HepG2 (cell line): Measurements from ENCODE around the gene NPAS2. TPM values are rescaled to one million over a fixed set of nuclear protein-coding genes. Genes with fewer than 3 reads are reported as not detected.
A peak's percentile ranks its signal among the peaks of the same experiment; 100 is the strongest.

Experiments
- ATAC-seq: fragments of 200-7000 bp; cut with Tn5 transposase; 3 replicates; pipeline ENCODE4 v1.9.1; 2020; ENCODE audit warnings: mild to moderate bottlenecking, moderate library complexity
- BruUV-seq: library from RNA; stranded (reverse); fragments of 400-500 nt; replicated peaks from 2 replicates; lab custom pipeline; 2021; lab: Mats Ljungman, UMichigan
- CTCF ChIA-PET: fragments of 300-600 bp; formaldehyde crosslinking; extraction: SDS; loops from one replicate; lab custom pipeline; 2021; ENCODE audit warnings: low total read pairs, inconsistent platforms, low intra/inter-chr PET ratio; lab: Yijun Ruan, JAX
- POLR2A ChIA-PET: fragments of 350-600 bp; sonication (Branson Sonifier 250); formaldehyde crosslinking; loops from one replicate; lab custom pipeline; 2020; ENCODE audit warnings: antibody characterized with exemption, inconsistent platforms; lab: Yijun Ruan, JAX
- DNase-seq: peaks from one replicate; pipeline ENCODE4 v3.0.0-alpha.2; 2015; ENCODE audit warnings: low spot score
- FAIRE-seq: peaks from 3 replicates; lab custom pipeline; 2011; peaks lifted over from hg19 to GRCh38; lab: Jason Lieb, UNC
- H2AFZ ChIP-seq: one replicate; pipeline ENCODE4 v1.6.1; 2011; ENCODE audit warnings: low read length, inconsistent platforms
- H3K27ac ChIP-seq: fragments of 300-600 bp; 3 replicates; pipeline ENCODE4 v1.8.0; 2011; ENCODE audit warnings: mixed run types, mild to moderate bottlenecking, mixed read lengths, low read length, inconsistent platforms; ENCODE audit not compliant: insufficient read depth; ENCODE audit errors: extremely low read length
- H3K27me3 ChIP-seq, 2 experiments: fragments of 200-600 bp in 1 of 2; 2 replicates in 1 of 2; 3 replicates in 1 of 2; pipeline versions ENCODE4 v1.6.0 to v1.8.0; 2011; ENCODE audit warnings: low read length in 2 of 2, mild to moderate bottlenecking in 2 of 2, moderate library complexity in 2 of 2, inconsistent platforms in 1 of 2; ENCODE audit not compliant: insufficient read depth in 2 of 2, control insufficient read depth in 1 of 2
- H3K36me3 ChIP-seq, 2 experiments: fragments of 200-600 bp in 1 of 2; replicated peaks in 1 of 2; 2 replicates in 1 of 2; 3 replicates in 1 of 2; pipeline versions ENCODE4 v1.5.1 to v1.8.0; 2011; ENCODE audit warnings: low read length in 2 of 2, inconsistent platforms in 1 of 2; ENCODE audit not compliant: insufficient read depth in 2 of 2, control insufficient read depth in 1 of 2
- H3K4me1 ChIP-seq: 2 replicates; pipeline ENCODE4 v1.5.1; 2012; ENCODE audit warnings: low read length, inconsistent platforms; ENCODE audit not compliant: insufficient read depth
- H3K4me2 ChIP-seq: 2 replicates; pipeline ENCODE4 v1.6.0; 2011; ENCODE audit warnings: low read depth, low read length, inconsistent platforms
- H3K4me3 ChIP-seq, 3 experiments: fragments of 200-600 bp in 1 of 3; sonication (generic), shearing (Covaris generic) in 1 of 3; replicated peaks in 1 of 3; 2 replicates each; pipeline ENCODE4 v1.5.1; 2011 to 2016; ENCODE audit warnings: low read length in 3 of 3, inconsistent platforms in 2 of 3, low read depth in 2 of 3, mild to moderate bottlenecking in 2 of 3, control low read depth in 1 of 3, mixed read lengths in 1 of 3; ENCODE audit not compliant: insufficient read depth in 1 of 3
- H3K79me2 ChIP-seq: one replicate; pipeline ENCODE4 v1.6.1; 2011; ENCODE audit warnings: low read length, inconsistent platforms; ENCODE audit not compliant: insufficient read depth
- H3K9ac ChIP-seq: 2 replicates; pipeline ENCODE4 v1.6.0; 2011; ENCODE audit warnings: mild to moderate bottlenecking, low read depth, low read length, inconsistent platforms; ENCODE audit not compliant: insufficient read depth
- H3K9me3 ChIP-seq: 2 replicates; pipeline ENCODE4 v1.5.1; 2012; ENCODE audit warnings: mild to moderate bottlenecking, low read length
- H4K20me1 ChIP-seq: 2 replicates; pipeline ENCODE4 v1.6.0; 2011; ENCODE audit warnings: inconsistent platforms, mild to moderate bottlenecking, low read length, moderate library complexity; ENCODE audit not compliant: insufficient read depth
- GATAD2A ChIP-seq: IDR thresholded peaks from 2 replicates; pipeline ENCODE4 v1.6.1; 2016
- HNF4A ChIP-seq: sonication (generic); formaldehyde crosslinking; IDR thresholded peaks from 2 replicates; pipeline ENCODE4 v1.4.0; 2020; ENCODE audit warnings: missing genetic modification reagents
- PLRG1 ChIP-seq: fragments of 450-650 bp; conservative IDR thresholded peaks from 2 replicates; pipeline ENCODE4 v1.6.1; 2016
- RFX5 ChIP-seq: IDR thresholded peaks from 2 replicates; pipeline ENCODE4 v1.6.1; 2011; ENCODE audit warnings: low read depth, low read length, improper control_type of control experiment
- ZFX ChIP-seq: sonication (generic); formaldehyde crosslinking; IDR thresholded peaks from 2 replicates; pipeline ENCODE4 v1.4.0; 2020; ENCODE audit warnings: mild to moderate bottlenecking, low read depth, missing genetic modification reagents, moderate library complexity
- ZMYM3 ChIP-seq: sonication (generic); formaldehyde crosslinking; IDR thresholded peaks from 2 replicates; pipeline ENCODE4 v1.5.1; 2020; ENCODE audit warnings: mild to moderate bottlenecking, missing genetic modification reagents
- ZNF292 ChIP-seq: sonication (generic); formaldehyde crosslinking; IDR thresholded peaks from 2 replicates; pipeline ENCODE4 v1.8.1; 2022; ENCODE audit warnings: mild to moderate bottlenecking, low read depth, missing genetic modification reagents, borderline replicate concordance
- ZNF460 ChIP-seq: sonication (generic); formaldehyde crosslinking; IDR thresholded peaks from 2 replicates; pipeline ENCODE4 v1.5.1; 2020; ENCODE audit warnings: missing genetic modification reagents, mild to moderate bottlenecking, borderline replicate concordance
- ZNF878 ChIP-seq: sonication (generic); formaldehyde crosslinking; IDR thresholded peaks from 2 replicates; pipeline ENCODE4 v1.8.1; 2023; ENCODE audit warnings: mild to moderate bottlenecking, missing genetic modification reagents, moderate library complexity
- WGBS: methylation state at CpG from one replicate; pipeline ENCODE4 v1.1.6; 2017; ENCODE audit warnings: low lambda C conversion rate; 5-methylcytosine and 5-hydroxymethylcytosine counted together
- in situ Hi-C: cut with HindIII; loops from 2 replicates; pipeline ENCODE4 v1.10.0; 2017; ENCODE audit warnings: low pct_unique_long_range_greater_than_20kb; ENCODE audit not compliant: extremely low pct_ligation_motif_present
- intact Hi-C: fragments of 100-400 bp; cut with micrococcal nuclease; formaldehyde crosslinking; loops from one replicate; pipeline ENCODE4 v1.10.0; 2022; ENCODE audit not compliant: unreplicated experiment
- polyA plus RNA-seq, 8 experiments: library from polyadenylated mRNA; depleted of rRNA in 3 of 8; stranded (reverse) in 7 of 8; unstranded in 1 of 8; fragments of >200 nt; fragmentation: Illumina TruSeq in 4 of 8; extraction: Trizol in 4 of 8; gene quantifications; 2 replicates each; pipeline versions ENCODE4 v1.2.1 to v1.2.3, GENCODE V29; 2011 to 2016; ENCODE audit warnings: low read depth in 4 of 8, missing spikeins in 1 of 8, mixed read lengths in 1 of 8; ENCODE audit not compliant: insufficient read depth in 1 of 8
- total RNA-seq, 5 experiments: library from RNA; depleted of rRNA; stranded (reverse); fragments of >200 nt; fragmentation: Illumina TruSeq; extraction: Trizol; gene quantifications; 2 replicates each; pipeline ENCODE4 v1.2.3, GENCODE V29; 2016; ENCODE audit warnings: low read depth in 1 of 5
- TF ChIP-seq, protein P1 (sequence below): sonication (generic); formaldehyde crosslinking; IDR thresholded peaks from 2 replicates; pipeline ENCODE4 v1.4.0; 2020; ENCODE audit warnings: mild to moderate bottlenecking, low read depth, missing genetic modification reagents
- TF ChIP-seq, protein P2 (sequence below): sonication (generic); formaldehyde crosslinking; IDR thresholded peaks from 2 replicates; pipeline ENCODE4 v1.4.0; 2020; ENCODE audit warnings: missing genetic modification reagents
- TF ChIP-seq, protein P3 (sequence below): sonication (generic); formaldehyde crosslinking; IDR thresholded peaks from 2 replicates; pipeline ENCODE4 v1.8.0; 2022; ENCODE audit warnings: low read depth, missing genetic modification reagents

Gene NPAS2
- total and polyA plus RNA-seq, 2 of the 13 experiments (the other 11 are each of a cell fraction or from before 2014, with no cell fraction given): 14.8 to 37.5 TPM

DNA sequence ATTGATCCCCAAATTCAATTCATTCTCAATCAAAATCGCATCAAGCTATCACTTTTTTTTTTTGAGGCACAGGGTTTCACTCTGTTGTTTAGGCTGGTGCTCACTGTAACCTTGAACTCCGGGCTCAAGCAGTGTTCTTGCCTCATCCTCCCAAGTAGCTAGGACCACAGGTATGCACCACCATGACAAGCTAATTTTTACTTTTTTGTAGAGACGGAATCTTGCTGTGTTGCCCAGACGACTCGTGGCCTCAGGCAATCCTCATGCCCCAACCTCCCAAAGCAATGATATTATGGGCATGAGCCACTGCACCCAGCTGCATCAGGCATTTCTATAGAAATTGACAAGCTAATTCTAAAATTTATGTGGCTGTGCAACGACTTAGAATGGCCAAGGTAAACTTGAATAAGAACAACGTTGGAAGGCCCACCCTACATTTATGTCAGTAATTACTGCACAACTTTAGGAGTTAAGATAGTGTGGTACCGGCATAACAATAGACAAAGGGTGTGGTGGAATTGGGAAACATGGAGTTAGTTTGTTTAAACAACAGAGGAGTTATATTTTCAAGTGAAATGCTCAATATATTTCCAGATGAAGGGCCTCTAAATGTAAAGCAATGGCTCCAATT lies 78.2 kb downstream of the NPAS2 start:
- H3K4me3 ChIP-seq: no peak overlapping the region
- H3K27me3 ChIP-seq: no peaks in the 10 kb centered on the region
- H3K4me1 ChIP-seq: peaks cover 56% of the 10 kb centered on the region
- BruUV-seq: no TSS peak
- in situ Hi-C loops: no loop called here
- FAIRE-seq: no peak
- POLR2A ChIA-PET: no interaction called here
- no peak for ATAC-seq
- no peak overlapping the region for H3K27ac ChIP-seq
- no peak for DNase-seq
- TF ChIP-seq HNF4A (CRISPR knock-in tag) (0 out of 2 replicates have a peak, but pooled peaks have one; percentile 20), GATAD2A (CRISPR knock-in tag) (peak; percentile 48; the same call in 1 of the 2 replicates), ZNF460 (CRISPR knock-in tag) (peak; percentile 80; the same call in 1 of the 2 replicates), ZMYM3 (CRISPR knock-in tag) (no peak)
- TF ChIP-seq, all 625 proteins: peak for 3
- WGBS: 91% methylated on average over 8 of the region's 8 CpGs
- Histone ChIP-seq H2AFZ (no peak overlapping the region), H3K9ac (no peak overlapping the region), H3K9me3 (no peaks in the 10 kb centered on the region), H3K36me3 (peaks cover 3 to 13% of the 10 kb centered on the region in 2 experiments; a peak in 2 of 5 replicates), H4K20me1 (peaks cover 10% of the 10 kb centered on the region; the same call in 1 of the 2 replicates), H3K79me2 (peaks cover 18% of the 10 kb centered on the region), H3K4me2 (no peak overlapping the region)
- CTCF ChIA-PET: no interaction called here
- intact Hi-C loops: loop anchor here (10.0 kb wide), 1 partner anchor 87 kb away; no protein-coding TSS in a partner anchor

DNA sequence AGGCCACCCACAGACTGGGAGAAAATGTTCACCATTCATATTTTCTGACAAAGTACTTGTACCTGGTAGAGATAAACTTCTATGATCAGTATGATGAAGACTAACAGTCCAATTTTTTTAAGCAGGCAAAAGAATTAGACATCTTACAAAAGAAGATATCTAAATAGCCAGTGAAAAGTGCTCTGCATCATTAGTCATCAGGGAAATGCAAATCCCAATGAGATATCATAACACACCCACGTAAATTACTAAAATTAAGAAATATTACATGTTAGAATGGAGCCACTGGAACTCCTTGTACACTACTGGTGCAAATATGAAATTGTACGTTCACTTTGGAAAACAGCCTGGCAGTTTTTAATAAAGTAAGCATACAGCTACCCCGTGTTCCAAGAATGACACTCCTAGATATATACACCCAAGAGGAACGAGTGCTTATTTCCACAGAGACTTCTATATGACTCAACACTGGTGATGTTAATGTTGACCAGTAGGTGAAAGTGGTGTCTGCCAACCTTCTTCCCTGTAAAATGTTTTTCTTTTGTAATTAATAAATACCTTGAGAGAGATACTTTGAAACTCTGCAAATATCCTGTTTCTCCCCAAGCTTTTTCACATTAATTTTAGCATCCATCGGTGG lies 80.3 kb downstream of the NPAS2 start:
- no peak for FAIRE-seq
- Histone ChIP-seq H3K9ac (no peak overlapping the region), H3K4me3 (no peak overlapping the region), H3K9me3 (no peaks in the 10 kb centered on the region), H3K36me3 (peaks cover 12 to 26% of the 10 kb centered on the region in 2 experiments), H3K27ac (no peak overlapping the region), H3K4me1 (peaks cover 42% of the 10 kb centered on the region), H3K79me2 (peaks cover 14% of the 10 kb centered on the region), H4K20me1 (peaks cover 10% of the 10 kb centered on the region; the same call in 1 of the 2 replicates), H2AFZ (no peak overlapping the region), H3K27me3 (no peaks in the 10 kb centered on the region), H3K4me2 (no peak overlapping the region)
- ATAC-seq: no peak
- CTCF ChIA-PET: no interaction called here
- WGBS: 96% methylated on average over 5 of the region's 5 CpGs
- in situ Hi-C loops (no loop called here), intact Hi-C loops (loop anchor here (2.0 kb wide), 1 partner anchor 37 kb away; no protein-coding TSS in a partner anchor)
- no TSS peak for BruUV-seq
- POLR2A ChIA-PET: no interaction called here
- DNase-seq: no peak
- TF ChIP-seq ZNF292 (CRISPR knock-in tag) (no peak), ZNF878 (CRISPR knock-in tag) (no peak), RFX5 (no peak), PLRG1 (no peak), ZFX (CRISPR knock-in tag) (no peak)
- TF ChIP-seq, protein P1, sequence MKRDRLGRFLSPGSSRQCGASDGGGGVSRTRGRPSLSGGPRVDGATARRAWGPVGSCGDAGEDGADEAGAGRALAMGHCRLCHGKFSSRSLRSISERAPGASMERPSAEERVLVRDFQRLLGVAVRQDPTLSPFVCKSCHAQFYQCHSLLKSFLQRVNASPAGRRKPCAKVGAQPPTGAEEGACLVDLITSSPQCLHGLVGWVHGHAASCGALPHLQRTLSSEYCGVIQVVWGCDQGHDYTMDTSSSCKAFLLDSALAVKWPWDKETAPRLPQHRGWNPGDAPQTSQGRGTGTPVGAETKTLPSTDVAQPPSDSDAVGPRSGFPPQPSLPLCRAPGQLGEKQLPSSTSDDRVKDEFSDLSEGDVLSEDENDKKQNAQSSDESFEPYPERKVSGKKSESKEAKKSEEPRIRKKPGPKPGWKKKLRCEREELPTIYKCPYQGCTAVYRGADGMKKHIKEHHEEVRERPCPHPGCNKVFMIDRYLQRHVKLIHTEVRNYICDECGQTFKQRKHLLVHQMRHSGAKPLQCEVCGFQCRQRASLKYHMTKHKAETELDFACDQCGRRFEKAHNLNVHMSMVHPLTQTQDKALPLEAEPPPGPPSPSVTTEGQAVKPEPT (CRISPR knock-in tag): no peak
- TF ChIP-seq, protein P2, sequence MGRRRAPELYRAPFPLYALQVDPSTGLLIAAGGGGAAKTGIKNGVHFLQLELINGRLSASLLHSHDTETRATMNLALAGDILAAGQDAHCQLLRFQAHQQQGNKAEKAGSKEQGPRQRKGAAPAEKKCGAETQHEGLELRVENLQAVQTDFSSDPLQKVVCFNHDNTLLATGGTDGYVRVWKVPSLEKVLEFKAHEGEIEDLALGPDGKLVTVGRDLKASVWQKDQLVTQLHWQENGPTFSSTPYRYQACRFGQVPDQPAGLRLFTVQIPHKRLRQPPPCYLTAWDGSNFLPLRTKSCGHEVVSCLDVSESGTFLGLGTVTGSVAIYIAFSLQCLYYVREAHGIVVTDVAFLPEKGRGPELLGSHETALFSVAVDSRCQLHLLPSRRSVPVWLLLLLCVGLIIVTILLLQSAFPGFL (CRISPR knock-in tag): no peak
- TF ChIP-seq, protein P3, sequence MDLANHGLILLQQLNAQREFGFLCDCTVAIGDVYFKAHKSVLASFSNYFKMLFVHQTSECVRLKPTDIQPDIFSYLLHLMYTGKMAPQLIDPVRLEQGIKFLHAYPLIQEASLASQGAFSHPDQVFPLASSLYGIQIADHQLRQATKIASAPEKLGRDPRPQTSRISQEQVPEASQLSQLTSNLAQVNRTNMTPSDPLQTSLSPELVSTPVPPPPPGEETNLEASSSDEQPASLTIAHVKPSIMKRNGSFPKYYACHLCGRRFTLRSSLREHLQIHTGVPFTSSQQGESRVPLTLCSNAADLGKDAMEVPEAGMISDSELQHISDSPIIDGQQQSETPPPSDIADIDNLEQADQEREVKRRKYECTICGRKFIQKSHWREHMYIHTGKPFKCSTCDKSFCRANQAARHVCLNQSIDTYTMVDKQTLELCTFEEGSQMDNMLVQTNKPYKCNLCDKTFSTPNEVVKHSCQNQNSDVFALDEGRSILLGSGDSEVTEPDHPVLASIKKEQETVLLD (CRISPR knock-in tag): no peak
